Measurements from ENCODE around the gene TAS2R3.

Gene TAS2R3

DNA sequence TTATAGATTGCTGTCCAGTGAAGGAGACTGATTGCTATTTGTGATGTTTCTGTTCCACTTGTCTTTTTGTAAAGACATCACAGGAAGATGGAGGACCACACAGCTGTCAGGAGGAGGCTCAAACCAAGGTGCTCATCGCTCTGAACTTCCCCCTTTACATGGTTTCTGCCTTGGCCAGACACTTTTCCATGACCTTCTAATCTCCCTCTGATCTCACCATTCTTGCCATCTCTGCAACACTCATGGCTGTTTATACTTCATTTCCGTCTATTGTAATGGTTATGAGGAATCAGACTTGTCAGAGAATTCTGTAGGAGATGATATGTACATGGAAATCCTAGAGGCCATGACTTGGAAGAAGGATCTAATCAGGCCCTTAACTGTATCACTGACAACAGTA lies 24.4 kb downstream of the TAS2R3 start:
- no peak for DNase-seq

DNA sequence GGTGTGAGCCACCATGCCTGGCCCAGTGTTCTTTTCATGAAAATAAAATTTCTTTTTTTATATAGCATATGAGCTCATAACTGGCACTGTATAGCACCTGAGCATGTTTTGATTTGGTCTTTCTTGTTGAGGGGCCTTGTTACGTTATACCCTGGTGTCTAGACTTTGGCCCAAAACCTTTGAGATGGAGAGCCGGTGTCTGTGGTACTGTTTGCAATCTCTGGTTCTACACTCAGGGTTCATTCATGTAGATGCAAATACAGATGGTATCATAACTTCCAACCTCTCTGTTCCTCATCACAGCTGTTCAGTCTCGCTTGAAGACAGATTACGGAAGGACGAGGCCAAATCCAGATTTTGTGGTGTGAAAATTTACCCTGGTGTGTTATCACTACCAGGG lies 26.0 kb downstream of the TAS2R3 start, which contains the start of gene TAS2R5:
Gene TAS2R5, plus strand, starts transcription at position 301 of the 400 bp plus-strand sequence. CDS start 145 bp downstream, outside the sequence.
- DNase-seq = no peak

DNA sequence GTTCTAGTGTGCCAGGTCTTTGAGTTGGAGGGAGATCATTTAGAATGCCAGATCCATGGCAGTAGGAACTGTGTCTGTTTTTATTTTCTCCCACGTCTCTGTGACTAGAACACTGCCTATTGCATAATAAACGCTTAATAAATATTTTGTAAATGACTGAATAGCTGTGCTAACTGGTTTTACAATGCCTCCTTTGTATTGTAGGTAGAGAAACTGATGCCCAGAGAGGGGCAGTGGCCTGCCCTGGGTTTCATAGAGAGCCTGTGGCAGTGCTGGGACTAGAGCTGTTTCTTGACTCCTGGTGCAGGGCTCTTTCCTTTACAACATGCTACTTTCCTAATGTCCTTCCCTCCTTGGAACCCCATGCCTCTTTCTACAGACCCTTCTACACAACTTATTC lies 28.6 kb downstream of the TAS2R3 start:
- no peak for DNase-seq
